HG03354 (cell line): Measurements from ENCODE around the gene TCF7L2.

Source experiments
- ATAC-seq: cut with Tn5 transposase; IDR thresholded peaks from one replicate; pipeline ENCODE4 v1.9.1; 2021; ENCODE audit warnings: mild to moderate bottlenecking; ENCODE audit not compliant: unreplicated experiment, poor library complexity, severe bottlenecking

The TCF7L2 gene

GRCh38 chr10:112960151-112960681, 10.2 kb downstream of the TCF7L2 start:
- ATAC-seq, result no peak

- no peak for ATAC-seq
These were observed 11.6 kb downstream of the TCF7L2 start for GRCh38 chr10:112961609-112962008.

GRCh38 chr10:112962343-112962742, 12.3 kb downstream of the TCF7L2 start:
- ATAC-seq, result no peak

GRCh38 chr10:112963835-112964234, 13.8 kb downstream of the TCF7L2 start:
- no peak for ATAC-seq

GRCh38 chr10:112964482-112964881, 14.4 kb downstream of the TCF7L2 start:
- ATAC-seq, result no peak

- ATAC-seq, result no peak
These were observed 16.3 kb downstream of the TCF7L2 start for GRCh38 chr10:112966194-112966855.

GRCh38 chr10:112967200-112967599, 17.2 kb downstream of the TCF7L2 start:
- no peak for ATAC-seq

- no peak for ATAC-seq
These were observed 19.1 kb downstream of the TCF7L2 start for GRCh38 chr10:112969131-112969530.

GRCh38 chr10:112969542-112969941, 19.5 kb downstream of the TCF7L2 start:
- no peak for ATAC-seq

- no peak for ATAC-seq
These were observed 20.0 kb downstream of the TCF7L2 start for GRCh38 chr10:112970021-112970420.

GRCh38 chr10:112972606-112973005, 22.6 kb downstream of the TCF7L2 start:
- ATAC-seq, result no peak

GRCh38 chr10:112973046-112973445, 23.0 kb downstream of the TCF7L2 start:
- ATAC-seq, result no peak

GRCh38 chr10:112973805-112974204, 23.8 kb downstream of the TCF7L2 start:
- no peak for ATAC-seq

GRCh38 chr10:112977426-112977898, 27.4 kb downstream of the TCF7L2 start:
- no peak for ATAC-seq

- ATAC-seq, result no peak
These were observed 29.9 kb downstream of the TCF7L2 start for GRCh38 chr10:112979927-112980326.

GRCh38 chr10:112980937-112981336, 30.9 kb downstream of the TCF7L2 start:
- ATAC-seq, result no peak

- peak; percentile 98 for ATAC-seq
These were observed 31.5 kb downstream of the TCF7L2 start for GRCh38 chr10:112981553-112981952.

- ATAC-seq, result no peak
These were observed 33.5 kb downstream of the TCF7L2 start for GRCh38 chr10:112983444-112984056.

GRCh38 chr10:112984756-112985155, 34.7 kb downstream of the TCF7L2 start:
- ATAC-seq, result no peak

- ATAC-seq, result no peak
These were observed 35.9 kb downstream of the TCF7L2 start for GRCh38 chr10:112985690-112986543.
